ENCODE results near the gene PRPF40B. TPM values are rescaled to one million over a fixed set of nuclear protein-coding genes. Genes with fewer than 3 reads are reported as not detected.

Gene PRPF40B
- total RNA-seq, 3 donors from 2014 or later, result 10.4 to 34.0 (median 32.8) TPM

- no peak for TF ChIP-seq CTCF (IDR thresholded peaks at IDR 0.05)
- TF ChIP-seq POLR2A (IDR thresholded peaks at IDR 0.05), result no peak
- TF ChIP-seq POLR2AphosphoS5 (IDR thresholded peaks at IDR 0.05), result no peak
- intact Hi-C loops (cut with DNase I; ENCODE audit: low total_unique reads), result no loop called here
- H3K27me3 ChIP-seq, result no peaks in the 10 kb centered on the region
- no peaks in the 10 kb centered on the region for H3K36me3 ChIP-seq
- no peaks in the 10 kb centered on the region for H3K4me1 ChIP-seq
- H3K4me3 ChIP-seq, result no peak overlapping the region
- no peak overlapping the region for H3K27ac ChIP-seq
- no peaks in the 10 kb centered on the region for H3K9me3 ChIP-seq
- no peak for DNase-seq (ENCODE audit: low spot score in 2 of 2)
These were observed 36.0 kb upstream of the PRPF40B start for GRCh38 chr12:49587174-49587908.

- no peak overlapping the region for H3K27ac ChIP-seq
- DNase-seq (ENCODE audit: low spot score in 2 of 2), result no peak
- H3K27me3 ChIP-seq, result no peaks in the 10 kb centered on the region
- no peak overlapping the region for H3K4me3 ChIP-seq
- intact Hi-C loops (cut with DNase I; ENCODE audit: low total_unique reads), result no loop called here
- no peaks in the 10 kb centered on the region for H3K9me3 ChIP-seq
- TF ChIP-seq CTCF (IDR thresholded peaks at IDR 0.05) (no peak), POLR2AphosphoS5 (IDR thresholded peaks at IDR 0.05) (no peak), POLR2A (IDR thresholded peaks at IDR 0.05) (no peak)
- H3K4me1 ChIP-seq, result no peaks in the 10 kb centered on the region
- H3K36me3 ChIP-seq, result no peaks in the 10 kb centered on the region
These were observed 35.1 kb upstream of the PRPF40B start for GRCh38 chr12:49588281-49588680.

GRCh38 chr12:49588721-49589516, 34.4 kb upstream of the PRPF40B start:
- no peaks in the 10 kb centered on the region for H3K9me3 ChIP-seq
- no peaks in the 10 kb centered on the region for H3K4me1 ChIP-seq
- no peaks in the 10 kb centered on the region for H3K27me3 ChIP-seq
- no peak for DNase-seq (ENCODE audit: low spot score in 2 of 2)
- no peak for TF ChIP-seq CTCF (IDR thresholded peaks at IDR 0.05)
- no peak for TF ChIP-seq POLR2AphosphoS5 (IDR thresholded peaks at IDR 0.05)
- no peak for TF ChIP-seq POLR2A (IDR thresholded peaks at IDR 0.05)
- no peaks in the 10 kb centered on the region for H3K36me3 ChIP-seq
- intact Hi-C loops (cut with DNase I; ENCODE audit: low total_unique reads), result no loop called here
- H3K4me3 ChIP-seq, result no peak overlapping the region
- no peak overlapping the region for H3K27ac ChIP-seq

GRCh38 chr12:49598527-49598926, 24.8 kb upstream of the PRPF40B start:
- Histone ChIP-seq H3K4me3 (no peak overlapping the region), H3K9me3 (no peaks in the 10 kb centered on the region), H3K27ac (no peak overlapping the region), H3K27me3 (no peaks in the 10 kb centered on the region), H3K36me3 (no peaks in the 10 kb centered on the region), H3K4me1 (no peaks in the 10 kb centered on the region)
- no peak for TF ChIP-seq POLR2AphosphoS5 (IDR thresholded peaks at IDR 0.05)
- no peak for TF ChIP-seq POLR2A (IDR thresholded peaks at IDR 0.05)
- no peak for TF ChIP-seq CTCF (IDR thresholded peaks at IDR 0.05)
- DNase-seq (ENCODE audit: low spot score in 2 of 2), result no peak
- intact Hi-C loops (cut with DNase I; ENCODE audit: low total_unique reads), result no loop called here

- intact Hi-C loops (cut with DNase I; ENCODE audit: low total_unique reads), result no loop called here
- Histone ChIP-seq H3K27me3 (no peaks in the 10 kb centered on the region), H3K4me1 (no peaks in the 10 kb centered on the region), H3K4me3 (no peak overlapping the region), H3K9me3 (no peaks in the 10 kb centered on the region), H3K27ac (no peak overlapping the region), H3K36me3 (no peaks in the 10 kb centered on the region)
- TF ChIP-seq POLR2AphosphoS5 (IDR thresholded peaks at IDR 0.05) (no peak), POLR2A (IDR thresholded peaks at IDR 0.05) (no peak), CTCF (IDR thresholded peaks at IDR 0.05) (no peak)
- no peak for DNase-seq (ENCODE audit: low spot score in 2 of 2)
These were observed 23.4 kb upstream of the PRPF40B start for GRCh38 chr12:49599961-49600360.

All from breast epithelium (tissue), 4 donors.